ENCODE data around the gene ASB12. TPM values are rescaled to one million over a fixed set of nuclear protein-coding genes. Genes with fewer than 3 reads are reported as not detected.
"Not testable (repeated sequence)": the region's sequence is repeated elsewhere in the genome, so short reads cannot be mapped to it uniquely, and the experiment has no call there.

ASB12 gene
- total and polyA plus RNA-seq, 2 donors (not counting 3 experiments of a cell fraction or from before 2014, with no cell fraction given) = 0.11 TPM; not detected in 1

DNA sequence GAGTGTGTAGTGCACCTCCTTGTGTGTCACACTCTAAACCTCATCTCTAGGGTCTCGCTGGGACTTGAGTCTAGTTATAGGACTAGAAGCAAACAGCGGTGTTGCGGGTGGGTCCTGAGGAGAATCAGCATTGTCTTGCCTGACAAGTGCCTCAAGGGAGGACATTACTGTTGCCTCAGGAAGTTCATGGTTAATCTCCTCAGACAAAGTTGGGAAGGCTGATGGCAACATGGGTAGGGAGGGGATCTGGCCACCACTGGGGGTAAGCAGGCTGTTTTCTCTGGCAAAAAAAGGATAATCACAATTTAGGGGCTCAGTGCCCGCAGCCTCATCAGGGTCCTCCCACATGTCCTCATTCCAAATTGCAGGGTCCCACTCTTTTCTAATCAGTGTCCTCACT lies 12.4 kb downstream of the ASB12 start:
- Histone ChIP-seq H3K27me3 (ENCODE audit: control insufficient read depth in 2 of 2, insufficient read depth in 2 of 2, low read length in 2 of 2) (no peaks in the 10 kb centered on the region), H3K4me3 (replicated peaks in 1 of 3; ENCODE audit: insufficient read depth in 1 of 3, low read depth in 1 of 3, low read length in 3 of 3) (no peak overlapping the region), H3K4me2 (ENCODE audit: insufficient read depth, low read length) (no peak overlapping the region), H3K9ac (replicated peaks; ENCODE audit: extremely low read depth, insufficient read depth, low read length) (no peak overlapping the region), H3K36me3 (ENCODE audit: control insufficient read depth in 2 of 2, extremely low read depth in 1 of 2, insufficient read depth in 2 of 2, low read length in 2 of 2) (no peaks in the 10 kb centered on the region), H3K4me1 (ENCODE audit: control insufficient read depth, extremely low read depth, insufficient read depth, low read length) (peaks cover 8% of the 10 kb centered on the region), H2AFZ (ENCODE audit: low read depth, low read length) (no peak overlapping the region), H3K9me3 (replicated peaks; ENCODE audit: control insufficient read depth, insufficient read depth, low read length) (no peaks in the 10 kb centered on the region), H4K20me1 (replicated peaks; ENCODE audit: control insufficient read depth, extremely low read depth, insufficient read depth, low read length) (no peaks in the 10 kb centered on the region), H3K79me2 (ENCODE audit: control insufficient read depth, insufficient read depth, low read length) (no peaks in the 10 kb centered on the region), H3K27ac (ENCODE audit: insufficient read depth, low read depth, low read length) (no peak overlapping the region), H3K9me1 (replicated peaks; ENCODE audit: control insufficient read depth, extremely low read depth, insufficient read depth, low read length) (no peaks in the 10 kb centered on the region)
- no TSS peak for BruUV-seq (replicated peaks)
- TF ChIP-seq, protein P1, sequence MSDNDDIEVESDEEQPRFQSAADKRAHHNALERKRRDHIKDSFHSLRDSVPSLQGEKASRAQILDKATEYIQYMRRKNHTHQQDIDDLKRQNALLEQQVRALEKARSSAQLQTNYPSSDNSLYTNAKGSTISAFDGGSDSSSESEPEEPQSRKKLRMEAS (IDR thresholded peaks at IDR 0.05; ENCODE audit: insufficient read depth, insufficient read length) = no peak
- TF ChIP-seq, protein P2, sequence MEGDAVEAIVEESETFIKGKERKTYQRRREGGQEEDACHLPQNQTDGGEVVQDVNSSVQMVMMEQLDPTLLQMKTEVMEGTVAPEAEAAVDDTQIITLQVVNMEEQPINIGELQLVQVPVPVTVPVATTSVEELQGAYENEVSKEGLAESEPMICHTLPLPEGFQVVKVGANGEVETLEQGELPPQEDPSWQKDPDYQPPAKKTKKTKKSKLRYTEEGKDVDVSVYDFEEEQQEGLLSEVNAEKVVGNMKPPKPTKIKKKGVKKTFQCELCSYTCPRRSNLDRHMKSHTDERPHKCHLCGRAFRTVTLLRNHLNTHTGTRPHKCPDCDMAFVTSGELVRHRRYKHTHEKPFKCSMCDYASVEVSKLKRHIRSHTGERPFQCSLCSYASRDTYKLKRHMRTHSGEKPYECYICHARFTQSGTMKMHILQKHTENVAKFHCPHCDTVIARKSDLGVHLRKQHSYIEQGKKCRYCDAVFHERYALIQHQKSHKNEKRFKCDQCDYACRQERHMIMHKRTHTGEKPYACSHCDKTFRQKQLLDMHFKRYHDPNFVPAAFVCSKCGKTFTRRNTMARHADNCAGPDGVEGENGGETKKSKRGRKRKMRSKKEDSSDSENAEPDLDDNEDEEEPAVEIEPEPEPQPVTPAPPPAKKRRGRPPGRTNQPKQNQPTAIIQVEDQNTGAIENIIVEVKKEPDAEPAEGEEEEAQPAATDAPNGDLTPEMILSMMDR (IDR thresholded peaks at IDR 0.05; ENCODE audit: extremely low read depth in 1 of 2, insufficient read depth in 1 of 2, low read depth in 1 of 2, low read length in 2 of 2) = no peak
- TF ChIP-seq JUN (IDR thresholded peaks at IDR 0.05; ENCODE audit: borderline replicate concordance, insufficient read depth, insufficient read length, low read depth) = no peak
- no peak for TF ChIP-seq EZH2 (IDR thresholded peaks at IDR 0.05; ENCODE audit: borderline replicate concordance, low read depth, low read length, severe bottlenecking)
- TF ChIP-seq MYC (IDR thresholded peaks at IDR 0.05; ENCODE audit: low read depth, low read length) = no peak
- no peak for TF ChIP-seq POLR2A (IDR thresholded peaks at IDR 0.05; ENCODE audit: low read depth, low read length)
- no peak for FAIRE-seq
- DNase-seq (ENCODE audit: low read depth, low spot score) = no peak
- dilution Hi-C loops (cut with MboI; ENCODE audit: extremely low pct_ligation_motif_present, low sequenced_read_pairs) = no loop called here
- CTCF ChIA-PET = no interaction called here
- POLR2A ChIA-PET = no interaction called here
- intact Hi-C loops (cut with micrococcal nuclease) = no loop called here

DNA sequence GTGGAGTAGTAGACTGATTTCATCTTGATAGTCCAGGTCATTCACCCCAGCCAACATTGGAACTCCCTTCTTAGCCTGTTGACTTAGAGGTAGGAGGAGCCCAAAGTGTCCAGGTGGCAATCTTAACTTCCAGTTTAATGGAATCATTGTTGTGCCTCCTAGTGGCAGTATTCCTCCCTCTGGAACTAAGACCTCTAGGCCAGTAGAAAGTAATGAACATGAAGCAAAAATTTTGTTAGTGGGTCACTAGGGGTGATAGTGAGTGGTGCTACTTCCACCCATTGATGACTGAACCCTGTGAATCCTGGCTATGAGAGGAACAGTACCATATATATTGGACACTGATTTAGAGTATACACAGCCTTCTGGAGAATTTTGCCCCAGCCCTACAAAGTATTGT lies 16.4 kb downstream of the ASB12 start:
- H3K27ac ChIP-seq (ENCODE audit: insufficient read depth, low read depth, low read length); H3K9ac ChIP-seq (replicated peaks; ENCODE audit: extremely low read depth, insufficient read depth, low read length); intact Hi-C loops (cut with micrococcal nuclease); H3K27me3 ChIP-seq (ENCODE audit: control insufficient read depth in 2 of 2, insufficient read depth in 2 of 2, low read length in 2 of 2); H3K4me2 ChIP-seq (ENCODE audit: insufficient read depth, low read length); dilution Hi-C loops (cut with MboI; ENCODE audit: extremely low pct_ligation_motif_present, low sequenced_read_pairs); FAIRE-seq; H4K20me1 ChIP-seq (replicated peaks; ENCODE audit: control insufficient read depth, extremely low read depth, insufficient read depth, low read length); H3K9me1 ChIP-seq (replicated peaks; ENCODE audit: control insufficient read depth, extremely low read depth, insufficient read depth, low read length); DNase-seq (ENCODE audit: low read depth, low spot score); H3K4me1 ChIP-seq (ENCODE audit: control insufficient read depth, extremely low read depth, insufficient read depth, low read length); H3K4me3 ChIP-seq (replicated peaks in 1 of 3; ENCODE audit: insufficient read depth in 1 of 3, low read depth in 1 of 3, low read length in 3 of 3); H3K79me2 ChIP-seq (ENCODE audit: control insufficient read depth, insufficient read depth, low read length); H3K36me3 ChIP-seq (ENCODE audit: control insufficient read depth in 2 of 2, extremely low read depth in 1 of 2, insufficient read depth in 2 of 2, low read length in 2 of 2); H3K9me3 ChIP-seq (replicated peaks; ENCODE audit: control insufficient read depth, insufficient read depth, low read length); H2AFZ ChIP-seq (ENCODE audit: low read depth, low read length); POLR2A ChIA-PET; BruUV-seq (replicated peaks); CTCF ChIA-PET: not testable (repeated sequence)
